Right renal pelvis (tissue), 4 donors: ENCODE measurements around the gene ZNF584. TPM values are rescaled to one million over a fixed set of nuclear protein-coding genes. Genes with fewer than 3 reads are reported as not detected.

ENCODE experiments used
- DNase-seq, 4 donors: peaks; one replicate each; pipeline ENCODE4 v3.0.0-alpha.2; 2013; ENCODE audit warnings: low read depth in 4 of 4, low spot score in 3 of 4, missing footprints in 1 of 4
- polyA plus RNA-seq, 4 donors: library from polyadenylated mRNA; unstranded; fragments of 120-200 nt; gene quantifications; one replicate each; pipeline ENCODE4 v1.2.1, GENCODE V29; 2013; ENCODE audit not compliant: insufficient read length in 4 of 4

The ZNF584 gene
- polyA plus RNA-seq, 4 donors, result 12.3 to 14.6 (median 13.6) TPM

DNA sequence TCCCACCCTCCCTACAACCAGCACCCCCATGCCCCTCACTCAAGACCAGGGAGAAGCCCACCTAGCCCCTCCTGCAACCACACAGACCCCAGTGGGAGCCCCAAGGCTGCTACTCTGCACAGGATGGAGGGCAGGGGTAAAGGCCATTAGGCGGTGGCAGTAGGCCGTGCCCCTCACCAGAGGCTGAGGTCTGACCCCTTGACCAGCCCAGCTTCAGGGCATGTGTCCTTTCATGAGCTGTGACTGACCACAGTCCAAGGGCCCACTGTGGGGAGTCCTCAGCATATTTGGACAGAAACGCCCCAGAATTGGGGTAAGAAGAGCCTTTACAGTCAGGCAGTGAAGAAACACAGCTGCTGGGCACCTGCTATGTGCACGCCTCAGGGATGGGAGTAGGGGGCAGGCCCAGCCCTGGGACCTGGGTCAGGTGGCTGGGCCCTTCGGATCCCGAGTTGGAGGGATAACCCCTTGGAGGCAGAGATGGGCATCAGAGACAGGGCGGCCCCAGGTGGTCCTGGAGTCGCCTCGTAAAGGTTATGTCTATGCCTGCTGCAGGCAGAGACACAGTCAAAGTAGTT is 23.0 kb upstream of the ZNF584 start:
- no peak for DNase-seq

DNA sequence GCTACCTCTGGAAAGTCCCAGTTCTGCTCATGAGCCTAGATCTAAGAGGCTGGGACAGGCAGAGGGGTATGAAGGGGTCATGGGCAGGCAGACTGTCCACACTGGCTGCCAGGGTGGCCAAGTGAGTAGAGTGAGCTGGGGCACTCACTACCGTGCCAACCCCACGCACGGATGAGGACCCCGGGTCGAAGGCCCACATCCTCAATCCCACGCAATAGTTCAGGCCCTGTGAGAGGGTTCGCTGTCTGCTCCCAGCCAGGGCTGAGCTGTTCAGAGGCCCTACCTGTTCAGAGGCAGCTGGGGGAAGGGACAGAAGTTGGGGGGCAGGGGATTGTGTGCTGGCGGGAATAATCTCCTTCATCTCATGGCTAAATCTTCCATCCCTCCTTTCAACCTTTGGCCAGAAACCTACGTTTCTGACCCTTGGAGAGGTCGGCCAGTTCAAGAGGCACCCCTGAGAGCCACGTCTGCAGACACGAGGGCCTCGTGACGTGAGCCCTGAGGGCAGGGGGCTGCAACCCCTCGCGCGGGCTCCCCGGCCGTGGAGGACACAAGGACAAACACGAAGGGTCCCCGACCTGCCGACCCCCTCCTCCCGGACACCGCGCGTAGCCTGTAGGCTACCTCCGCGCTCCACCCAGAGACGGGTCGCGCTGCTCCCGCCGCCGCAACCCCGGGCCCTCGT is 22.4 kb upstream of the ZNF584 start:
- no peak for DNase-seq

DNA sequence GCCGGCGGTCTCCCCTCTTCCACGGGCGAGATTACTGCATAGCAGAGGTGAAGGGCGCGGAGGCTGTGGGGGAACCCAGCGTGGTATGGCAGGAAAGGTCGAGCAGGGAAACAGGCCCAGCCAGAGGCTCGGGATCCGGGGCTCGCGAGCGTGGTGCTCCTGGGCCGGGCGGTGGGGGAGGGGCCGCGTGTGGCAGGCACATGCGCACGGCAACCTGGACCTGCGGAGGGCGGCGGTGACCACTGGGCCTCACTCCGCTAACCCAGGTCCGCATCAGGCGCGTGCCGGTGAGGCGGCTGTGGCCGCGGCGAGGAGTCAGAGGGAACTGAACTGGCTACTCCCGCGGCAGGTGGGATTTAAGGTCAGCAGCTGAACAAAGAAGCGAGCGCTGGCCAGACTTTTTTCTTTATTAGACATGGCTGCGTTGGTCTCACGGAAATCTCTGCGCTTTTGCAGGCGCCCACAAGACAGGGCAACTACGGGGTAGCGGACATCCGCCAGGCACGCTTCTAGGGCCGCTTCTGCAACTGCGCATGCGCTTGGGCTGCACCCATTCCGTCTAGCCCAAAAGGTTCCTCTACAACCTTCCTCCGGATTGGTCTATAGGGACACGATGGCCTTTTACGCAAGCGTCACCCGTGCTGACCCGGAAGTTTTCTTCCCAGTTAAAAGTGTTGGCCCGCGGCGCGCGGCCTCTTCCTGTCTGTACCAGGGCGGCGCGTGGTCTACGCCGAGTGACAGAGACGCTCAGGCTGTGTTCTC is 21.7 kb upstream of the ZNF584 start, which contains the start of gene RPS5:
RPS5 (plus strand) TSS at position 694 of the 762 bp plus-strand sequence. CDS start 869 bp downstream, outside the sequence.
- peak; percentile 95 to 98 (median 98) for DNase-seq

DNA sequence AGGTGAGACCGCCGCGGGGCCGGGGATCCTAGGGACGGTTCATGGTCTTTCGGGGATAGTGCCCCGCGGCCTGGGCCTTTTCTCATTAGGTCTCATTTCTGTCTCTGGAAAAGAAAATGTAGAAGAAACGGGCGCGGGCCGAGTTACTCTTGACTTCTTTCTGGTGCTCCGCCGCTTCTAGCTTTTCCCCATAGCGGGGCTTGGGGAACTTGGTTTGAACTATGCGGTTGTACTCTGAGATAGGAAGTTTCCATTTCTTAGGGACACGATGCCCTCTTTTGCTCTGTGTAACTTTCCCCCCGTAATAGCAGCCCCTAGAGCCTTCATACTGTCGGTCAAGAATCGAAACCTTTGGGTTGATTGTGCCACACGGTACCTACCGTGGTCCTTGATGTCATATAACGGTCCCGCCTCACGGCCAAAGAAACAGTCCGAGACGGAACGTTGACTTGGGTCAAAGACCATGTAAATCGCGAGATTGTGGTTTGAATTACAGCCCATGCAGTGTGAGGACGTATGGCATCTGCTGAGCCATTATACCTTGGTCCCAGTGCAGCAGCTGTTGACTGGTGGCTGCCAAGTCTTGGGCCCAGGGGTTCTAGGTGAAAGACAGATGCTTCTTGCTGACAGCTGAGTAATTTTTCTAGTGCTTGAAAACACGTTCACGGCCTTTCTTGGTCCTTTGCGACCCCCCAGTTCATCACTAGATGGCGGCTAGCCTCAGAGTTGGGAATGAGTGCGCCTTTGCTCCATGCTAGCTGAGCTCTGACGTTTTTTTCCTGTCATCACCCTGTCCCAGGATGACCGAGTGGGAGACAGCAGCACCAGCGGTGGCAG is 20.9 kb upstream of the ZNF584 start:
- DNase-seq, result no peak

DNA sequence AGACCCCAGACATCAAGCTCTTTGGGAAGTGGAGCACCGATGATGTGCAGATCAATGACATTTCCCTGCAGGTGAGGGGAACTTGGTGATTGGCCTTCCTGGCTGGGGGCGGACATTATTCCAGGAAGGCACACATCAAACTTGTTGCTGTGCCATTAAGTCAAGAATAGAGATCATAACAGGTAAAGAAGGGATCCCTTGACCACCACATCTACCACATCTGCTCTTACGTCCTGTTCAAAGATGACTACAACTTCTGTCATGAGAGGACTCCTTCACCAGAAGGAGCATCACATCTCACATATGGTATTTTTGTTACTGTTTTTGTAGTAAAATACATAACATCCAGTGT is 20.3 kb upstream of the ZNF584 start:
- DNase-seq, result no peak

DNA sequence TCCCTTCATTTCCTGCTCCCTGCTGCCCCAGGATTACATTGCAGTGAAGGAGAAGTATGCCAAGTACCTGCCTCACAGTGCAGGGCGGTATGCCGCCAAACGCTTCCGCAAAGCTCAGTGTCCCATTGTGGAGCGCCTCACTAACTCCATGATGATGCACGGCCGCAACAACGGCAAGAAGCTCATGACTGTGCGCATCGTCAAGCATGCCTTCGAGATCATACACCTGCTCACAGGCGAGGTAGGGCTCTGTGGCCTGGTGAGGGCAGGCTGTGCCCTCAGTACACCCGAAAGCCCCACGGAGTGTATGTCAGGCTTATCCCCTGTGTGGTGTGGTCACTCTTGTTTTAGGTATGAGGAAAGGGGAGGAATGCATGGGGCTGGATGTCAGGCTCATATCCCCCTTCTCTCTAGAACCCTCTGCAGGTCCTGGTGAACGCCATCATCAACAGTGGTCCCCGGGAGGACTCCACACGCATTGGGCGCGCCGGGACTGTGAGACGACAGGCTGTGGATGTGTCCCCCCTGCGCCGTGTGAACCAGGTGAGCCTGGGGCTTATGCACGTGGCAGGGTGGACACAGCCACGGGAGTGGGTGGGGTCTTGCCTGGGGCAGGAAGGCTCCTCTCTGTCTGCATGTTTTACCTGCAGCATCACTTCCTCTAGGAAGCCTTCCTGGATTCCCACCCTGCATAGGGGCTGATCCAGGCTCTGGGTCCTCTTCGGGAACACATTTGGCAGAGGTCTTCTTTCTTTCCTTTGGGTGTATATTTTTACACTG is 15.3 kb upstream of the ZNF584 start:
- DNase-seq, result no peak

DNA sequence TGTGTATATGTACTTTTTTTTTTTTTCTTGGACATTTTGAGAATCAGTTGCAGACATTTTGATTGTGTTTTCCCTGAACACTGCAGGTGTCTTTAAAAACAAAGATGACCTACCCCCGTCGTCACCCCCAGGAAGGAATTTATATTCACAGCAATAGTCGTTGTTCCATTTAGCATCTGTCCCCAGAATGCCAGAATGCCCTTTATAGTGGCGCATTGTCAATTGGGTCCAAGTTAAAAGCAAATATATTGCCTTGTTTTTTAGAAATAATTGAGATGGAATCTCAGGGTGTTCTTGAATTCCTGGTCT is 14.8 kb upstream of the ZNF584 start:
- DNase-seq, result no peak

DNA sequence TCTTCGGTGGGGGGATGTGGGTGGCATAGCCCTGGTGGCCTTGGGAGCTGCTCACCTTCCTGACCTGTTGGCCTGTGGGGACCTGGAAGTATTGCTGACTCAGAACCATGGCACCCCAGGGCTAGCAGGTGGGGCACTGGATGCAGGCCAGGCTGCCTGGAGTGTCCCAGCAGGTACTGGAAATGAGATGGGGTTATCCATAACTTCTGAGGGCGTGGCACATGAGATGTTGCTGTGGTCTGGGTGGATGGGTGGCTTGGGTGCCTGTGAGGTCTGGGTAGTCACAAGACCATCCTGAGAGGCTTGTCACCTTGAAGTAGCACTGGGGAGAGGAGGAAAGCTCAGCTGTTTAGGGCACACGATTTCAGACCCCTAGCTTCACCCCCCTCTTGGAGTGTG is 13.6 kb upstream of the ZNF584 start:
- no peak for DNase-seq

DNA sequence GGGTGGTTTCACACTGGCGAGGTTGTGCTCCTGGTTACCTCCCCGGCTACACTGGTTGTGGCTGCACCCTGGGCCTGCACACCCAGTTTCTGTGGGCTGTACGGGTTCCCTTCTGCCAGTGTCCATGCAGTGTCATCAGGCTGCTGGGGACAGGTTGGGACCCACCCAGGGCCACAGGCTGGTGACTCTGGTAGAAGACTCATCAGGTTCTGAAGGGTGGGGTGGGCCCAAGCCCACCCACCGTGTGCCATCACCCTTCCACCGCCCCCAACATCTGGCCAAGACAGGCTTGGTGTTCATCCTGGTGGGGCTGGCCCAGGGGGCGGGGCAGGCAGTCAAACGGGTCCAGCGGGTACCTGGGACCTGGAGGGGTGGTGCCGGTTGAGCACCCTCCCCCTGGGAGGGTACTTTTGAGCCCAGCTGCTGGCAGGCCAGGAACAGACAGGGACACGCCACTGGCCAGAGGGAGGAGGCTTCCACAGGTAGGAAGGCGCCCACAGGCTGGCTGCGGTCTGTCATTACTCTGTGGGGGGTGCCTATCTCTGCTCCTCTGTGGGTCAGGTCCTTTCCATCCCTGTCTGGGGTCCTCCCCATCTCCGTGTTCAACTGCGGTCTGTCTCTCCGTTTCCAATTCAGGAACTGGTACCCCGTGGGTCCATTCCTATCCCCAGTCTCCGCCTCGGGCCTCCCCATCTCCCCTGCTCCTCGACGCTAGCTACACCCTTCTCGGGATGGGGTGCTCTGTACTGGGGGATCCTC is 13.1 kb upstream of the ZNF584 start, which contains the start of gene RNF225:
RNF225 (plus strand) TSS at position 437 of the 759 bp plus-strand sequence. CDS start 434 bp downstream, outside the sequence.
- DNase-seq, result no peak

DNA sequence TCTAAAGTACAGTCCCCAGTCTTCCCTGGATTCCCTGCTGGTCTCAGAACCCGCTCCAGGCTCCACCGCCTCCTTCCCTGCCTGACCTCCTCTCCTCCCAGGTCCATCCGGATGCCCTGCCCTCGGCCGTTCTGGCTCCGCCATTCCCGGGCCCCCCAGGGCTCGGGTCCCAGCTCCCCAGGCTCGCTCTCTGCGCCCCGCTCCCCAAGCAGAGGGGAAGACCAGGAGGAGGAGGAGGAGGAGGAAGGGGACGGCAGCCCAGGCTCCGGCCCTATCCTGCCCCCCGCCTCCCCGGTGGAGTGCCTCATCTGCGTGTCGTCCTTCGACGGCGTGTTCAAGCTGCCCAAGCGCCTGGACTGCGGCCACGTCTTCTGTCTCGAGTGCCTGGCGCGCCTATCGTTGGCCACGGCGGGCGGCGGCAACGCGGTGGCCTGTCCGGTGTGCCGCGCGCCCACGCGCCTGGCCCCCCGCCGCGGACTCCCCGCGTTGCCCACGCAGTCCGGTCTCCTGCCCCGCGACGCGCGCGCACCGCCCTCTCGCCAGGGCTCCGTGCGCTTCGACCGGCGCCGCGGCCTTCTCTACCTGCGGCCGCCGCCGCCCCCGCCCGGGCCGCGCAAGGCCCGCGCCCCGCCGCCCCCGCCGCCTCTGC is 12.3 kb upstream of the ZNF584 start:
- DNase-seq, result no peak

DNA sequence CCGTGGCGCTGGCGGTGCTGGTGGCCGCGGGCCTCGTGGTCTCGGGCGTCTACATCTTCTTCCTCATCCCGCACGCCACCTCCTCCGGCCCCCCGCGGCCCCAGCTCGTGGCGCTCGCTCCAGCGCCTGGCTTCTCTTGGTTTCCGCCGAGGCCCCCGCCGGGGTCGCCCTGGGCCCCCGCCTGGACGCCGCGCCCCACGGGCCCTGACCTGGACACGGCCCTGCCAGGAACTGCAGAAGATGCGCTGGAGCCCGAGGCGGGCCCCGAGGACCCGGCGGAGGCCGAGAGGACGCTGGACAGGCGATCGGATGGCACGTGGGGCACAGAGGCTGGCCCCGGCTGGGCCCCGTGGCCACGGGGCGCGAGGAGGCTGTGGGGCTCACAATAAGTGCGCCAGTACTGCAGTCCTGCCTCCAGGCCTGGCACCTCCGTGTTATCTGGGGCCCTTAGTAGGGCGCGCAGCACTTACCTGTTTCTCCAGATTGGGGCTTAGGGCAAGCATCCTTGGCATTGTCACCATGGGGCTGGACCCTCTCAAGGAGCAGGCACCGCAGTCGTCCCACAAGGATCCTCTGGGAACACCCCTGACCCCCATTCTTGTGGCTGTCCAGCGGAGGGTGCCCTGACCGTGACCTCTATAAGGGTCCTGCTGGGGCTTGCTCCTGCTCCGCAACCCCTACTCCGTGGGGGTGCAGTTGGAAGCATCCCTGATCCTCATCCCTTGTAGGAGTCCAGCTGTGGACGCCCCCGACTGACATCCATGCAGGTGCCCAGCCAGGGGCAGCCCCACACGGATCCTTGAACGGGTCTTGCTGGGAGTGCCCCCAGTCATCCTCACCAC is 11.5 kb upstream of the ZNF584 start:
- DNase-seq, result no peak

DNA sequence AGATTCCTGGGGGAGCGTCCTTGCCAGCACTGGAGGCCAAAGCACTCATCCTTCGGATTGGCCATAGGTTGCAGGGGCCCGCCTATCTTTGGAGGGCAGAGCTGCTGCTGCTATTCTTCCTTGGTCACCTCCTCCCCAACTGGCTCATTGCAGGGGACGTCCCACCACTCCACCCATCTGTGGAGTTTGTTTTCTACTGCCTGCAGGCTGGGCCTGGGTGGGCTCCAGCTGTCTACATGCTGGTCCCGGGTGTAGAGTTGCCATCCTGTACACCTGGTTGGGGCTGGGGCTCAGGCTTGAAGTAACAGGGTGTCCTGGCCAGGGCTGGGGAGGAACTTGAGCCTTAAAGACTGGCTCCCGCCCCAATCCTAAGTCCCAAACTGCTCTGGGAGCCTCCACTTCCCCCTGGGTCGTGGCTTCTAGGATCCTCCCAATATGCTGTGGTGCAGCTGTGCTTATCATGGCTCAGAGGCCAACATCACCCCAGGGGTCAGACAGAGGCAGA is 10.9 kb upstream of the ZNF584 start:
- no peak for DNase-seq

DNA sequence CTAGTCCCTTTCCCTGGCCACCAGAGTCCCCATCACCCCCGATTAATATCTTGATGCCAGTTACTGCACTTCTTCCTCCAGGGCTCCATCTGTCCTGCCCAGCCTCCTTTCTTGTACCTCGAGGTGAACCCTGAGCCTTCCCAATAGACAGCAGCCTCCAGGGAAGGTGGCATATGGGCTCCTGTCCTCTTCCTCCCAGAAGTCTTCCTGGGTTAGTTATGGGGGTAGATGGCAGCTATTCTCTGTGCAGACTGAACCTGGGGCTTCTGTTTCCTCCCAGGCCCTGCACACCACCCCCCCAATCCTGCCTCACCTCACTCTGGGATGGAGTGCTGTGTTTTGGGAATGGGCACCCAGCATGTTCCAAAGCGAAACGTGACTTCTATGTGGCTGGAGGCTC is 10.4 kb upstream of the ZNF584 start:
- DNase-seq, result no peak

DNA sequence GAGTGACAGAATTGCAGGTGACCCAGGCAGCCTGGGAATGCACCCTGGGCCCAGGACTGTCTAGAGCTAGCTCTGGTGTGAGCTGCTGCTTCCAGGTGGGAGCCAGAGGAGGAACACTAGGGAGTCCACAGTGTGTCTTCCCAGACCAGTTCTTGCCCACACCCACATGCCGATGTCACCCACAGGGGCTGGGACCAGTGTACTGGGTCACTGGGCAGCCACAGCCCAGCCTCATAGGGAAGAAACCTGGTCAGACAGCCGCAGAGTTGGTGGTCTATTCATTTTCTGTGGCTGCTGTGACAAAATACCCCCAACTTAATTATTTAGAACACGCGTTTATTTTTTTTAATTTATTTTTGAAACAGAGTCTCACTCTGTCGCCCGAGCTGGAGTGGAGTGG is 9.9 kb upstream of the ZNF584 start:
- no peak for DNase-seq

DNA sequence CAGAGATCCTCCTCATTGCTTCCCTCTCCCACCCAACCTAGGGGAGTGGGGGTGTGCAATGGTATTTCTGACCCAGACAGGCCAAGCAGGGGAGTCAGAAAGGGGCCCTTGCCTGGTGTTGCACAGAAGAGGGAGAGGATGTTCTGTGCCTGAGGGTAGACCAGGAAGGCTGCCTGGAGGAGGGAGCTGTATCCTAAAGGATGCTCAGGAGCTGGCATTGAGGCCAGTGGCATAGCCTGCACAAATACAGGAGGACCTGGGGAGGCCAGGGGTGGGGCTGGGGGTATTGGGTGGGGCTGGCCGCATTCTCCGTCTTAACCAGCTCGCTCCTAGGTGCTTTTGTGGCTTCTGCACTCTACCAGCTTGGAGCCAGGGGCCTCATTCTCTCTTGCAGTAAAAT is 8.5 kb upstream of the ZNF584 start:
- DNase-seq, result no peak

DNA sequence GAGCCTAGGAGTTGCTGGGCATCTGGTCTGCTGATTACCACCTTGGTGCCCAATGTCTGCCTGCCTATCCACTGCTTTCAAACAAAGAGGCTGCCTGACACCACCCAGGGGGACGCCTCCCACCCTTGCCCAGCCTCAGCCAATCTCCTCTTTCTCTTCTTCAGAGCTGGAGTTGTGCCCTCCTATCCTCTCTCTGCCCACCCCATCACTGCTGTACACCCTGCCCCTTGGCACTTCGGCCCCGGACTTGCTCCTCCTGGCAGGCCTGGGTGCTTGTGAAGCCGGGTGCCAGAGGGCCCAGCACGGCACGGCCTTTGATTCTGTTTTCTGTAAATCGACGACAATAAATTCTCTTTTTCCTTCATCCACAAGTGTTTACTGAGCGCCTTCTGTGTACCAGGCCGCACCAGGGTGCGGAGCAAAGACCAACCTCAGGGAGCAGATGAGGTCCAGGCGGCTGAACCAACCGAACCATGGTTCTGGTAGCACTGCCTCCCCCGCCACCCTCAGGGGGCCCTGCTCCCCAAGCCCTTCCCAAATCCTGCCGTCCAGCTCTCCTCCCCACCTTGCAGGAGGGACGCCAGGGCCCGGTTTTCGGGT is 8.0 kb upstream of the ZNF584 start:
- DNase-seq, result no peak
